ENCODE results near the gene RIN3.

Gene RIN3

DNA sequence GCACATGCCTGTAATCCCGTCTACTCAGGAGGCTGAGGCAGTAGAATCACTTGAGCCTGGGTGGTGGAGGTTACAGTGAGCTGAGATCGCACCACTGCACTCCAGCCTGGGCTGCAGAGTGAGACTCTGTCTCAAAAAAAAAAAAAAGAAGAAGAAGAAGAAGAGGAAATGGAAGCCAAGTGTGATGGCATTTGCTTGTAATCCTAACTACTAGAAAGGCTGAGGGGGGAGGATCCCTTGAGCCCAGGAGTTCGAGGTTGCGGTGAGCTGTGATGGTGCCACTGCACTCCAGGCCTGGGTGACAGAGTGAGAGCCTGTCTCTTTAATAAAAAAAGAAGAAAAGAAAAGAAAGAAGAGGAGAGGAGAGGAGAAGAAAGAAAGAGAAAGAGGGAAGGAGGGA is 182.8 kb downstream of the RIN3 start:
- DNase-seq, result no peak

DNA sequence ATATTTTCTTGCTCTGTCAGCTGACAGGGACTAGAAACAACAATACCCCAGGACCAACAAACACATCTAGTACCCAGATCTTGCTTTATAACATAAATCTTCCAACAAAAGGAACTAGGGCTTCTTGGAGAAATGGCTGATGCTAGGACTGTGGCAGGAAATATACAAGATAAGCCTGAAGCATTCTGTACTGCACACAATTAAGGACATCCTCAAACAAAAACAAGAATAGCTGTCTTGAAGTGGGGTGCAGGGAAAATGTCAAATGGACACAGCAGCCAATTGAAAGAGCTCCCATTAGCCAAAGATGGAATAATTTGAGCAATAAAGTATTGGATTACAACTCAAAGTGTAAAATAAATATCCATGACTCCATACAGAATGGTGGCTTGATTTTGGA is 184.8 kb downstream of the RIN3 start:
- DNase-seq, result no peak

DNA sequence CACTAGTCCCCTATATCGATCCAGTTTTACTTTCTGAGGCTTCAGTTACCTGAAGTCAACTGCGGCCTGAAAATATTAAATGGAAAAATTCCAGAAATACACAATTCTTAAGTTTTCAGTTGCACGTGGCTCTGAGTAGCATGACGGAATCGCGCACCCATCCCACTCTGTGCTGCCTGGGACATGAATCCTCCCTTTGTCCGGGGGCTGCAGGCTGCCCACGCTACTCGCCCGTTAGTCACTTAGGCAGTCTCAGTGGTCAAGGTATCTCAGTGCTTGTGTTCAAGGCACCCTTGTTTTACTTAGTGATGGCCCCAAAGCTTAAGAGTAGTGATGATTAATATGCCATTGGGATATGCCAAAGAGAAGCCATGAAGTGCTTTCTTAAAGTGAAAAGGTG is 188.2 kb downstream of the RIN3 start:
- DNase-seq, result no peak

DNA sequence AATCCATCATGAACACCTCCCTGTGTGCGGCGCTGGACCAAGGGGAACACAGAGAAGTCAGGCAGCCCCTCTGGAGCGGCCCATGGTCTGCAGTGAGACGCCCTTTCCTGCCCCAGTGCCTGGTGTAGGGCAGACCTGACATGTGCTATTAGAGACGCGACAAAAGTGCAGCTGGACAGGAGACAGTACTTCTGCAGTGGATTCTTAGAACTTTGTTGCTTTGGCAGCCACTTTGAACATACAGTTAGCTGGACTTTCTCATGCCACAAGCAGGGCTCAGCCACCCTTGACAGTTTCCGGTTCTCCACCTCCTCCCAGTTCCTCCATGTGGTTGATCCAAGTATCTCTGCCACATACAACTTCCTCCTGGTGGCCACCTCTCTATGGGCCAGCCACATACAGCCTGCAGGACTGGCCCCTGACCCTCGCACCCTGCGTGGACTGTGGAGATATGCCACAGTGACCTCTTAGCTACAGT is 188.9 kb downstream of the RIN3 start:
- DNase-seq, result no peak

DNA sequence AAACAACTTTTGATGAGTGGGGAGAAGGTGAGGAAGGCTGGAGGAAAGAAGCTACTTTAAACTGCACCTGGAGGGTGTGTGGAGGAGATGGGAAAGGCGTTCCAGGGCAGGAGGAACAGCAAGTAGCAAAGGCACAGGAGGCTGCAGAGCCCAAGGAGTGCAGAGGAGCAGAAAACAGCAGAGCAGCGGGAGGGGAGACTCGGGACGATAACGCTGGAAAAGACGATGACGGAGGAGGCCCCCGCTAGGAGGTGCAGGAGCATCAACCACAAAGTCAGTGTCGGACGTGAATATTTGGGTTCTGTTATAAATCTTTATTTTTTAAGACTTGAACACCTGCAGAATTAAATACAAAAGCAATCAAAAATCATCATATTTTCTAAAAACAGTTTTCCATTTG is 189.9 kb downstream of the RIN3 start:
- no peak for DNase-seq

DNA sequence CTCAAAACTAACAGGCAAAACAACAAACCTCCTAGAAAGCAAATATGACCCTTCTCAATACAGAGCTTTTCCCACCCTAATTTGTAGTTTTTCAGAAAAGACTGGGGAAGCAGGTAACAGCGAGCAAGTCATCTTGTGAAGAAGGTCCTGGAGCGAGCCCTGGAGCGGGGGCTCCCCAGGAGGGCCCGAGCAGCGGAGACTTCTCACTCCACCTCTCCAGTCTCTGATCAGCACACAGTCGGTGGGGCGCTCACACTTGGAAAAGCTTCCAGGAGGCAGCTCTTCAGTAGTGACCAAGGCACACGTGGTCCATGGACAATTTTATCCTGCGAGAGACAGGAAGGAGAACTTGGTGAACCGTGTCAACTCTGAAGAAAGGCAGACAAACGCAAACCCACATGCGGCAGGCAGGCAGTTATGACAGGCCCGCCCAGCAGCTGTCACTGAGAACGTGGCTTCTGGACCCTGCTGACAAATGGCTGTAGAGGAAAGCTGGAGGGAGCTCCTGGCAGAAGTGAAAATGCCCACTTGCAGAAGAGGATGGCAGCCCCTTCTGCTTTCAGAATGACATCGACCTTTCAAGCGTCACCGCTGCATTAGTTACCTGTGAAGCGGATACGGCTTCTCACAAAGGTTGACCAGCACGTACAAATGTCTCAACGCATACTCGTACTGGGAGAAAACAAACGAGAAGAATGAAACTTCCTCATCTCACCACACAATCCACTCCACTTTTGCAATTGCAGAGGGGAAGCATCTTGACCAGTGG is 190.6 kb downstream of the RIN3 start:
- DNase-seq, result no peak

DNA sequence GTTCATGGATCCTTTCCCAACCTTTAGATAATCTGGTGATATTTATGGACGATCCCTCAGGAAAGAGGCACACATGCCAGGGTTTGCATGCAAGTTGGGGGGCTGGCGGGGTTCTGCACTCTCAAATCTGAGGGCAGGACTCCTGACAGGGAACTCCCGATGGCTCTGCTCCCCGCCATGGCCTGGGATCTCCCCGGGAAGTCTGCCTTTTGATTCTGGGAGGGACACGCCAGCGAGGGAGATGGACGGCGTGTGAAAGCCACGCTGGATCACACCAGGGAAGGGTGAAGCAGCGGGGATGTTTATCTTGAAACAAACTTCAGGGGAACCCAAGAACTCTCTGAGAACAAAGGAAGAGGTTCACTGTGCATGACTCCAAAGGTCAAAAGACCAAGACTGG is 191.2 kb downstream of the RIN3 start:
- no peak for DNase-seq

DNA sequence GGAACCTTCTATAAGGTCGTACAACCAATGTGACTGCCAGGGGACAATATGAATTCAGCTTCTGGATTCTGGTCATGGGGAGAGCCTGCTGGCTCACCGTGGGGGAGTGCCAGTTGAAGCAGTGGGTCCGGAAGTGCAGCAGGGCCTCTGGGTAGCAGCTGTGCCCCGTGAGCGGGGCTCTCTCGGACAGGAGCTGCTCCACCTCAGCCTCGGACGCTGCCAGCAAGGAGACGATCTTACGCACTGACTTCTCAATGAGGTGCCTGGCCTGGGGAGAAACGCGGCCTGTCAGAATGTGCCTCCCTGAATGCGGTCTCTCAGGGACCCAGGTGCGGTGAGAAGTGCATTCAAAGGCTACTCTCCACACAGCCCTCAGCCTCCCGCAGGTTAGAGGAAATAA is 192.8 kb downstream of the RIN3 start:
- DNase-seq, result no peak

DNA sequence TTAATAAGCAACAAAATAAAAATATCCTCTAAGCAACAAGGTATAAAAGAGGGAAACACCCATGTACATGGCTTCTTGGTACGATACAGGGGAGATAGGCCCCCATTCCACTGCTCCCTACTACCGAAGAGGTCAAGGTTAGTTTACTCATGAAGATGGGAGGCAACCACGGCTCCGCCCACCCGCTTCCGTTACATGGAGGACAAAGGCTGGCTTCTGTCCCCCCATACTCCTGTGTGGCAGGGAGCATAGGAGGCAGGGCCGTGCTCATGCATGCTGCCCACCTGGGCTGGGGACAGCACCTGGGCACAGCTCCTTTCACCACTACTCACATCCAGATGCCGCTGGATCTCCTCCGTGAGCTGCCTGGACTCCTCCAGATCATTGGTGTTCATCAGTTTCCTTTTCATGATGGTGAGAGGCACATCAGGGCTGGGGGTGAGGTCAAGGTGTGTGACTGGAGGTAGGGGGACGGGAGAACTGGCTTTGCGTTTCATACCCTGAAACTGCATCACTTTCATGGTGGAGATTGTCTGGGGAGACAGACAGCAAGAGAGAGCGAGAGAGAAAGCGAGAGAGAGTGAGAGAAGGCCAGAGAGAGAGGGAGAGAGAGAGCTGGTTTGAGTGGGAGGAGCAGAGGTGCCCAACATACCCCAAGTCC is 195.9 kb downstream of the RIN3 start:
- no peak for DNase-seq

DNA sequence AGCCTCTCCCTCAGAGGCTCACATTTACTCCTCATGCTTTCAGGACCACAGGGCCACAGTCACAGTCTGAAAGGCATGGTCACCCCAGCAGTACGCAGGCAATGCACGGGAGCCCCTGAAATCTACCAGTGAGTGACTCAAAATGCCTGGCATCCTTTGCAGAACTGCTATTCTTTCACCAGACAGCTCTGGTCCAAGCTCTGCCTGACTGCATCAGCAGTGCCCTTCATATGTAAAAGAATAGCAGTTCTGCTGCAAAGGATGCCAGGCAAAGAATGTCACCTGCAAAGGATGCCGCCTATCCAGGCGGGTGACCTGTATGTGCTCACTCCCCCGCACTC is 196.4 kb downstream of the RIN3 start:
- DNase-seq, result no peak

DNA sequence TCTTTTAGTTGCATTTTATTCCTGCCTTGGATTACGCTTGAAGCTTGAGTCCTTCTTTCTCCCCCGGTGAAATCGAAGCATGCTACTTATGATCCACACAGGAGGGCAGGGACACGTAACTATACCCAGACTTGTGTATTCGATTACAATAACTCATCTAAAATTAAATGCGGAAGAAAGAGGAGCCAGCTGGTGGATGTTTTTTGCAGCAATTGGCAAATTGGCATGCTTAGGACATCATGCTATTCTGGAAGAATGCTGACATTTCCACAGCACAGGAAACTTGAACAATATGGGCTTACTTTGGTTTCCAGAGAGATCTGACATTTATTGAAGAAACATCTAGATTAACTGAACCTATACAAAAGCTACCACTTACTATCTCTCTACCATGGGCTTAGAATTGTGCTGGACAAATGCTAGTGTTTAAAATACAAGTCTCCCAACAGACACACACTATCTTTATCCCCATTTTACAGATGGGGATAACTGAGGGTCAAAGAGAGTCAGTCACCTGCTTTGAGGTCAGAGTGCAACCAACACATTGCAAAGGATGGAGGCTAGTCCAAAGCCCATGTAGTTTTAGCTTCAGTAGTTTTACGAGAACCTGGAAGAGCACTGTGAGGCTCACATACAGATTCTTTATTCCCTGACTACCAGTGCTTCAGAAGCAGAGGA is 198.5 kb downstream of the RIN3 start:
- no peak for DNase-seq

DNA sequence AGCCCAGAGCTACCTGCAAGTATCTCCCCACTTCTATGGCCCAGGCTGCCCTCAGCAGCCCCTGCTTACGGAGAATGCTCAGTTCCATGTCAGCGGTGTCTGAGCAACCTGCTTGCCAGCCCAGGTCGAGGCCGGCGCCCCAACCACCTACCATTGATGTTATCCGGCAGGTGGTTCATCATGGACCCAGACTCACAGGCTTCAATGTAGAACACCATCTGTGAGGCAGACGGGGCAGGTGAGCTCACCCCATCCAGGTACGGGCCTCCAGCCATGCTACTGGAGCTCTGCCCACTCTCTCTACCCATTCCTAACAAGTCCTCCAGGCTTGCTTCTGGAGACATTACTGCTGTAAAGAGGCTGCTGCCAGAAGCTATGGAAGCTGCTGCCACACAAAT is 199.1 kb downstream of the RIN3 start:
- no peak for DNase-seq

DNA sequence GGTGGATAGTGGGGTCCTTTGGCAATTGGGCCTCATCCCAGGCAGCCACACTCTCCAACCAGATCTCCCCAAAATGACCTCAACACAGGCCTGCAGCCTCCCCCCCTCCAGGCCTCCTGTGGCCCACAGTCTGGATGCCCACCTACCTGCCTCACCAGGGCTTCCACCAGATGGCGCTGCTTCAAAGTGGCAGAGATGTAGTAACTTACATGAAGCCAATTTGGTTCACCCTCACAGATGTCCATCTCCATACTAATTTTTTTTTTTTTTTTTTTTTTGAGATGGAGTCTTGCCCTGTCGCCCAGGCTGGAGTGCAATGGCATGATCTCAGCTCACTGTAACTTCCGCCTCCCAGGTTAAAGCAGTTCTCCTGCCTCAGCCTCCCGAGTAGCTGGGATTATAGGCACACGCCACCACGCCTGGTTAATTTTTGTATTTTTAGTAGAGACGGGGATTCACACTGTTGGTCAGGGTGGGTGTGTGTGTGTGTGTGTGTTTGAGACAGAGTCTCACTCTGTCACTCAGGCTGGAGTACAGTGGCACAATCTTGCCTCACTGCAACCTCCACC is 201.2 kb downstream of the RIN3 start:
- peak; percentile 32 for DNase-seq

DNA sequence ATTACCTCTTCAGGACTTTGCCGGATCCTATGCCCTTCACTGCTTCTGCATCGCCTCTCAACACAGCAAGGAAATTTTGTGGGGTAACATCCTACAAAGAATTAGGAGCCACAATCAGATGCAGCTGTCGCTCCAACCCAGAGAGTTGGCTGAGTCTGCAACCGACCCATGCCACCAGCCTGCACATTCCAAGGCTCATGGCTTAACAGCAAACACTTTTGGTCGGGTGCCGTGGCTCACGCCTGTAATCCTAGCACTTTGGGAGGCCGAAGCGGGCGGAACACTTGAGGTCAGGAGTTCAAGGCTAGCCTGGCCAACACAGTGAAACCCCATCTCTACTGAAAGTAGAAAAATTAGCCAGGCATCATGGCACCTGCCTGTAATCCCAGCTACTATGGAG is 202.6 kb downstream of the RIN3 start:
- DNase-seq, result no peak

DNA sequence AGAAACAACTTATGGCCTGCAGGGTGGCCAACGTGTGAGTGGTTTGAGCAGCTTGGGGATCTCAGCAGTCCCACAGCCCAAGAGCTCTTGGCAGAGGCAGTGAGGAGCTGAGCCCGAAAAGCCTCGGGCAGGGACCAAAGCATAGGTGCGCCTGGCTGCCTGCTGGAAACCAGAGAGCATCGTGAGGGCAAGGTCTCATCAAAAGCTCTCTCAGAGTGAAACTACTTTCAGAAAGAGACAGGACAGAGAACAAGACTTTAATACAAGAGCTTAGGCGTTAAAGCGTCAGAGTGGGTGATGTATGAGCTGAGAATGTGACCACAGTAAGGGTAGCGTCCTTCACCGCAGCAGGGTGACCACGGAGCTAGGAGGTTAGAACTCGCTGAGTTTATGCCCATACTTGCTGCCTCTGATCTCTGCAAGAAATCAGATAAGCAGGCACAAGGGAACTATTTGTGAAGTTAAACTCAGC is 204.0 kb downstream of the RIN3 start:
- no peak for DNase-seq

DNA sequence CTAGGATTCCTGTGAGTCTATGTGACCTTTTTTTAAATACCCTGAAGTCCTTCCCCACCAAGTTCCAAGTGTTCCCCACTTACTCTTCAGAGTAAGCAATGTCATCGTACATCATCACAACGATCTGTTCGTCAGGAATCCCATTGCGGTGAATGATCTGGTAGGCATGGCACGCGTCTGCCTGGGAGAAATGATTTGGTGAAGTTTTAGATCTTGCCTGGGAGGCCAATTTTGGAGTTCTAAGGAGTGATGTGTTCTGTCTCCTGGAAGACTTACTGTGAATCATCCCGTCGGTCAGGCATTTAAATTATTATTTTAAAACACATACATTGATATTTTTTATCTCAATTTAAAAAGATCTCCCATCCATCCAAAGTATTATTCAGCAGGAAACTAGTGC is 205.1 kb downstream of the RIN3 start:
- DNase-seq, result no peak

DNA sequence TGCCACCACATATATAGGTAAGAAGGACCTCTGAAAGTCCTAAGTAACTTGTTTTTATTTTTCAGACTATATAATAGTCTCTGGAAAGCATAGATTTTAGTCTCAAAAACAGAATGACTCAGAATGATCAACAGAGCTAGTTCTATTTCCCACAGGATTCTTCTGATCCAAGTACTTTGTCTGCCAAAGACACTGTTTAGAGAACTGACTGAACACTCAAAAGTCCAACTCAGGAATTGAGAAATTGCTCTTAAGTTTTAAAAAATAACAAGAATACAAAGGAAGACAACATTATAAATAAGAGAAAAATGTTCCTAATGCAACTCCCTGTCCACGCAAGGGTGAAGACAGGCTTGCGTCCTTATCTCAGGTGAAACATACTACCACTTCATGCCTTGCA is 205.8 kb downstream of the RIN3 start:
- DNase-seq, result no peak

DNA sequence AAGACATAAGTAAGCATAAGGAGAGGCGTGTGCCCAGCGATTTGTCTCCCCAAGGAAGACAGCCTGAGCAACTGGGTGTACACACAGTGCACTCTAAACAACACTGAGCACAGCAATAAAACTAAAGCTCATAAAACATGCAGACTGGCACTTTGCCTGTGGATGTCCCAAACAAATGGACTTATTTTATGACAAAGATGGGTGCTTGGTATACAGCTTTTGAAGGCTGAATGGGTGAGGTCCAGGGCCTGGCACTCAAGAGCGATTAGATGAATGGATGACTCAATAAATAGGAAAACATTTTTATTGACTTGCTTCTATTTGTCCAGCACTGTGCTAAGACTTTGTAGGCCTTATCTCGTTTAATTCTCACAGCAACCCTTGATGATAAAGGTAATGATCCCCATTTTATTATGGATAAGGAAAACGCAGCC is 206.3 kb downstream of the RIN3 start:
- no peak for DNase-seq

DNA sequence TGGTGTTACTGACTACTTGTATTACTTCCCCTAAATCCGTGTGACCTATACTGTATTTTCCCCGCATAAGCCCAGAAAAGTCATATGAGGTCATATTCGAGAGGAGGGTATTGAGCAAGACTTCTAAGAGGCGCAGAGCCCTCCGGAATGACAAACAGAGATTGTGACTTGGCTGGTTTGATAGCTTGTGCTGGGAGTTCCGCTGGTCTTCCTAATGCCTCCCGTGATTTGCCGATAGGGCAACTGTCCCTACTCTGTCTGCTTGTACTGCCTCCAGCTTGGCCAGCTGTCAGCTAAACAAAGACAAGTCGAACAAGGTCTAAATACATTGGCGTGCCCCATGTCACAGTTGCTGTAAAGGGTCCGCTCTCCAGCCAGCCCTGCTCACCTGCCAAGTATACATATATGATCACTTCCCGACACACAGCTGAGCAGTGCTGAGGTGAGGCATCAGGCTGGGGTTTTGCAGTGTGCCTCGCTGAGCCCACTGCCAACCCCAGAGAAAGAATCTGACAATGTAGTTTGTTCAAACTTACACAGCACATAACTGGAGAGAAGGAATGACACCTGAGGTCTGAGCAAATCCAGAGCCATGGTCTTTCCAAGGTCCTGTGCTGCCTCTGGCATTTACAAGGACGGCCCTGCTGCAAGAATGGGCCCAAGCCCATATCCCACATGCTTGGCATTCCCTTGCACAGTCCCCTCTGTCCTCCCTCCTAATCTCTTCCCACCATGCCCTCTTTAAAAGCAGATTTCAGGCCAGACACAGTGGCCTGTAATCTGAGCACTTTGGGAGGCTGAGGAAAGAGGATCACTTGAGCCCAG is 211.1 kb downstream of the RIN3 start:
- DNase-seq, result peak; percentile 18

DNA sequence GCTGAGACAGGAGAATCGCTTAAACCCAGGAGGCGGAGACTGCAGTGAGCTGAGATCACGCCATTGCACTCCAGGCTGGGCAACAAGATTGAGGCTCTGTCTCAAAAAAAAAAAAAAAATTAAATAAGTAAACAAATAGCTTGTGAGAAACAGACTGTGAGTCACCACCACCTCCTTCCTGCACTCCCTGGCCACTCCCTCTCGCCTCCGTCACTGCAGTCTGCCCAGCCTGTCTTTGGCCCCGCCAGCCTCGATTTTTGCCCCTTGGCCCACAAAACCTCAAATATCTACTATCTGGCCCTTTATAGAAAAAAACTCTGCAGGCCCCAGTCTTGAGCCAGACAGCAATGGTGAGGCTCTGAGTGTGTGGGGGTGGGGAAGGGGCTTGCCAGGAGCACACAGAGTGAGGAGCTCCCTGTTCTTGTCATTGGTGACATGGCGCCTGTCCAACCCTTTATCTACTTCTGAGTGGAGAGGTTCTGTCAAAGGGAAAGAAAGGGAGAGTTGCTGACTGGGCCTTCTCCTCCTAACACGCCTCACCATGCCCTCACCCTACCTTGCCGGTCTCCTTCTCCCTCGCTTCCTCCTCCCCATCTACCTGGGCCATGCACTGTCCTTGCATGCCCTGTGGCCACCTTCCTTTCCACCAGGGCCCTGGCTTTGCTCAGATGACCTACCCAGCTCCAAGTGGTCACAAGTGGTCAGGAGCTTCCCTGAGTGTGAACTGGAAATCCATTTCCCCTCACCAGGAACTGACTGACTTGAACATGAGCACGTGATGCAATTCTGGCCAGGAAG is 212.8 kb downstream of the RIN3 start:
- DNase-seq, result no peak

DNA sequence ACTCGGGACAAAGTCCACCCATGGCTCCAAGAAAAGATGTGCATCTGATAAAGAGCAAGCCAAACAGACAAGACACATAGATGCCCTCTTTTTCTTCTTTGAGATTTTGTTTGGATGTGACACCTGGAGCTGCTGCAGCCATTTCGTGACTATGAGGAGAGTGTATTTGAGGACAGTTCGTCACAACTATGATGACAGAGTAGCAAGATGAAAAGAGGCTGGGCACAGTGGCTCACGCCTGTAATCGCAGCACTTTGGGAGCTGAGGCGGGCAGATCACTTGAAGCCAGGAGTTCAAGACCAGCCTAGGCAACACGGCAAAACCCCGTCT is 213.3 kb downstream of the RIN3 start:
- DNase-seq, result no peak

DNA sequence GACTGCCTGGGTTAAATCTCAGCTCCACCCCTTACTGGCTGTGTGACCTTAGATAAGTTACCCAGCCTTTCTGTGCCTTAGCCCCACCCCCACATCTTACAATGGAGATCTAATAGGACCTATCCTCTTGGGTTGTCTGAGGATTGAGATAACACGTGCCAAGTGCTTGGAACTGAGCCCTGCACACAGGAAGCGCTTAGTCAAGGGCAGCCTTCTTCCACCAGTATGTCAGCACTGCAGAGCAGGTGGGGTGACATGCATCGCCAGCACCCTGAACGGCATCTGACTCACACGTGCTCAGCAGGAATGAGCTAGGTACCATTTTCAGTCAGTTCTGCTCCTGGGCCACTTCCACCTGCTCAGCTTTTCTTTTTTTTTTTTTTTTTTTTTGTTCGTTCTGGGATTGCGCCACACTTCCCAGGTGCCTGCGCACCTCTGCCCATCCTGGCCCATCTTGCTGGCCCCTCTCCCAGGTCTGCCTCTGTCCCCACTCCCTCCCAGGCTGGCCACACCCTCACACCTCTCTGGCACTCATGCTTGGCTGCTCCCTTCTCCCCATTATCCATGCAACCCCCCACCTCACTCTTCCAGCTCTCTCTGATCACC is 215.3 kb downstream of the RIN3 start:
- peak; percentile 37 for DNase-seq
